SK-N-SH (cell line): ENCODE results near the gene GPR146.

Source experiments
- CHD2 ChIP-seq: fragments of 150-350 bp; IDR thresholded peaks from 2 replicates; pipeline ENCODE4 v1.6.1; 2018; ENCODE audit warnings: low read length; ENCODE audit not compliant: partially characterized antibody
- FOSL2 ChIP-seq: IDR thresholded peaks from 2 replicates; pipeline ENCODE4 v1.4.0; 2012; ENCODE audit warnings: low read depth, mild to moderate bottlenecking, moderate library complexity, borderline replicate concordance
- GABPA ChIP-seq: IDR thresholded peaks from 2 replicates; pipeline ENCODE4 v1.4.0; 2012; ENCODE audit warnings: low read depth, mild to moderate bottlenecking
- JUND ChIP-seq: IDR thresholded peaks from 2 replicates; pipeline ENCODE4 v1.4.0; 2012
- POLR2AphosphoS5 ChIP-seq: IDR thresholded peaks from 2 replicates; pipeline ENCODE4 v1.6.1; 2012; ENCODE audit warnings: low read depth, low read length
- RAD21 ChIP-seq: IDR thresholded peaks from 2 replicates; pipeline ENCODE4 v1.6.1; 2012; ENCODE audit warnings: mild to moderate bottlenecking, low read length
- RFX5 ChIP-seq: IDR thresholded peaks from 2 replicates; pipeline ENCODE4 v1.6.1; 2012; ENCODE audit warnings: mild to moderate bottlenecking, improper control_type of control experiment, low read length
- SIN3A ChIP-seq: IDR thresholded peaks from 2 replicates; pipeline ENCODE4 v1.6.1; 2012; ENCODE audit warnings: low read depth, mild to moderate bottlenecking, low read length, moderate library complexity, borderline replicate concordance
- TAF1 ChIP-seq: IDR thresholded peaks from 2 replicates; pipeline ENCODE4 v1.6.1; 2012; ENCODE audit warnings: low read depth, mild to moderate bottlenecking, low read length, moderate library complexity, borderline replicate concordance
- TCF12 ChIP-seq: IDR thresholded peaks from 2 replicates; pipeline ENCODE4 v1.4.0; 2012
- YY1 ChIP-seq: IDR thresholded peaks from 2 replicates; pipeline ENCODE4 v1.4.0; 2012; ENCODE audit warnings: low read depth, mild to moderate bottlenecking
- TF ChIP-seq, protein P1 (sequence below): fragments of 200-600 bp; sonication (generic); IDR thresholded peaks from 2 replicates; pipeline ENCODE4 v1.6.1; 2017; ENCODE audit warnings: antibody characterized with exemption, mild to moderate bottlenecking, moderate library complexity
- TF ChIP-seq, protein P2 (sequence below): IDR thresholded peaks from 2 replicates; pipeline ENCODE4 v1.6.1; 2012; ENCODE audit warnings: mild to moderate bottlenecking, low read depth, low read length, moderate library complexity

DNA sequence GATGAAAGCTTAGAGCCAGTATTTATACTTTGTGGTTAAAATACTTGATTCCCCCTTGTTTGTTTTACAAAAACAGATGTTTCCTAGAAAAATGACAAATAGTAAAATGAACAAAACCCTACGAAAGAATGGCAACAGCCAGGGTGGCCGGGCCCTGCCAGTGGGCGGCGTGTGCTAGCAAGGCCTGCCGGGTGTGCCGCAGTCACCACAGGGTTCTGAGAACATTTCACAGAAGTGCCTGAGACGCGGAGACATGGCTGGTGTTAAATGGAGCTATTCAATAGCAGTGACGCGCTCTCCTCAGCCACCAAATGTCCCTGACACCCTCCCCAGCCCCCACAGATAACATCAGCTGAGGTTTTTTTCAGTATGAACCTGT is 14.5 kb downstream of the GPR146 start:
- TF ChIP-seq, protein P1, sequence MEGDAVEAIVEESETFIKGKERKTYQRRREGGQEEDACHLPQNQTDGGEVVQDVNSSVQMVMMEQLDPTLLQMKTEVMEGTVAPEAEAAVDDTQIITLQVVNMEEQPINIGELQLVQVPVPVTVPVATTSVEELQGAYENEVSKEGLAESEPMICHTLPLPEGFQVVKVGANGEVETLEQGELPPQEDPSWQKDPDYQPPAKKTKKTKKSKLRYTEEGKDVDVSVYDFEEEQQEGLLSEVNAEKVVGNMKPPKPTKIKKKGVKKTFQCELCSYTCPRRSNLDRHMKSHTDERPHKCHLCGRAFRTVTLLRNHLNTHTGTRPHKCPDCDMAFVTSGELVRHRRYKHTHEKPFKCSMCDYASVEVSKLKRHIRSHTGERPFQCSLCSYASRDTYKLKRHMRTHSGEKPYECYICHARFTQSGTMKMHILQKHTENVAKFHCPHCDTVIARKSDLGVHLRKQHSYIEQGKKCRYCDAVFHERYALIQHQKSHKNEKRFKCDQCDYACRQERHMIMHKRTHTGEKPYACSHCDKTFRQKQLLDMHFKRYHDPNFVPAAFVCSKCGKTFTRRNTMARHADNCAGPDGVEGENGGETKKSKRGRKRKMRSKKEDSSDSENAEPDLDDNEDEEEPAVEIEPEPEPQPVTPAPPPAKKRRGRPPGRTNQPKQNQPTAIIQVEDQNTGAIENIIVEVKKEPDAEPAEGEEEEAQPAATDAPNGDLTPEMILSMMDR, result no peak
- TF ChIP-seq, protein P2, sequence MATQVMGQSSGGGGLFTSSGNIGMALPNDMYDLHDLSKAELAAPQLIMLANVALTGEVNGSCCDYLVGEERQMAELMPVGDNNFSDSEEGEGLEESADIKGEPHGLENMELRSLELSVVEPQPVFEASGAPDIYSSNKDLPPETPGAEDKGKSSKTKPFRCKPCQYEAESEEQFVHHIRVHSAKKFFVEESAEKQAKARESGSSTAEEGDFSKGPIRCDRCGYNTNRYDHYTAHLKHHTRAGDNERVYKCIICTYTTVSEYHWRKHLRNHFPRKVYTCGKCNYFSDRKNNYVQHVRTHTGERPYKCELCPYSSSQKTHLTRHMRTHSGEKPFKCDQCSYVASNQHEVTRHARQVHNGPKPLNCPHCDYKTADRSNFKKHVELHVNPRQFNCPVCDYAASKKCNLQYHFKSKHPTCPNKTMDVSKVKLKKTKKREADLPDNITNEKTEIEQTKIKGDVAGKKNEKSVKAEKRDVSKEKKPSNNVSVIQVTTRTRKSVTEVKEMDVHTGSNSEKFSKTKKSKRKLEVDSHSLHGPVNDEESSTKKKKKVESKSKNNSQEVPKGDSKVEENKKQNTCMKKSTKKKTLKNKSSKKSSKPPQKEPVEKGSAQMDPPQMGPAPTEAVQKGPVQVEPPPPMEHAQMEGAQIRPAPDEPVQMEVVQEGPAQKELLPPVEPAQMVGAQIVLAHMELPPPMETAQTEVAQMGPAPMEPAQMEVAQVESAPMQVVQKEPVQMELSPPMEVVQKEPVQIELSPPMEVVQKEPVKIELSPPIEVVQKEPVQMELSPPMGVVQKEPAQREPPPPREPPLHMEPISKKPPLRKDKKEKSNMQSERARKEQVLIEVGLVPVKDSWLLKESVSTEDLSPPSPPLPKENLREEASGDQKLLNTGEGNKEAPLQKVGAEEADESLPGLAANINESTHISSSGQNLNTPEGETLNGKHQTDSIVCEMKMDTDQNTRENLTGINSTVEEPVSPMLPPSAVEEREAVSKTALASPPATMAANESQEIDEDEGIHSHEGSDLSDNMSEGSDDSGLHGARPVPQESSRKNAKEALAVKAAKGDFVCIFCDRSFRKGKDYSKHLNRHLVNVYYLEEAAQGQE, result no peak
- no peak for TF ChIP-seq FOSL2
- TF ChIP-seq RFX5, result no peak
- TF ChIP-seq GABPA, result no peak
- no peak for TF ChIP-seq YY1
- TF ChIP-seq POLR2AphosphoS5, result no peak
- TF ChIP-seq CHD2, result no peak
- TF ChIP-seq RAD21, result no peak
- TF ChIP-seq TCF12, result no peak
- no peak for TF ChIP-seq SIN3A
- no peak for TF ChIP-seq JUND
- TF ChIP-seq TAF1, result no peak
